HepG2 (cell line): ENCODE data around the gene ALDH16A1. TPM values are rescaled to one million over a fixed set of nuclear protein-coding genes. Genes with fewer than 3 reads are reported as not detected.
A peak's percentile ranks its signal among the peaks of the same experiment; 100 is the strongest.

ENCODE experiments used
- ADNP ChIP-seq: sonication (generic); formaldehyde crosslinking; IDR thresholded peaks from 2 replicates; pipeline ENCODE4 v1.4.0; 2020; ENCODE audit warnings: missing genetic modification reagents
- ATF3 ChIP-seq: sonication (generic); formaldehyde crosslinking; IDR thresholded peaks from 2 replicates; pipeline ENCODE4 v1.4.0; 2020; ENCODE audit warnings: missing genetic modification reagents
- CREBL2 ChIP-seq: sonication (generic); formaldehyde crosslinking; IDR thresholded peaks from 2 replicates; pipeline ENCODE4 v1.8.1; 2023; ENCODE audit warnings: missing genetic modification reagents, mild to moderate bottlenecking, borderline replicate concordance
- DRAP1 ChIP-seq: IDR thresholded peaks from 2 replicates; pipeline ENCODE4 v1.6.1; 2016; ENCODE audit warnings: missing genetic modification reagents, missing compliant biosample characterization
- EEA1 ChIP-seq: sonication (generic); formaldehyde crosslinking; IDR thresholded peaks from 2 replicates; pipeline ENCODE4 v1.5.1; 2020; ENCODE audit warnings: mild to moderate bottlenecking, missing genetic modification reagents, borderline replicate concordance
- GPBP1L1 ChIP-seq: sonication (generic); formaldehyde crosslinking; IDR thresholded peaks from 2 replicates; pipeline ENCODE4 v1.5.0; 2020; ENCODE audit warnings: mild to moderate bottlenecking, missing genetic modification reagents
- HDAC6 ChIP-seq: fragments of 200-600 bp; sonication (generic); IDR thresholded peaks from 2 replicates; pipeline ENCODE4 v1.7.0; 2017; ENCODE audit warnings: mild to moderate bottlenecking, antibody characterized with exemption, low read length, low read depth
- HOXA3 ChIP-seq: sonication (generic); formaldehyde crosslinking; IDR thresholded peaks from 2 replicates; pipeline ENCODE4 v1.5.0; 2020; ENCODE audit warnings: missing genetic modification reagents
- MYC ChIP-seq: sonication (generic); formaldehyde crosslinking; IDR thresholded peaks from 2 replicates; pipeline ENCODE4 v1.9.0; 2021; ENCODE audit warnings: missing genetic modification reagents, borderline replicate concordance
- POLR2AphosphoS5 ChIP-seq: IDR thresholded peaks from 2 replicates; pipeline ENCODE4 v1.6.1; 2012; ENCODE audit warnings: low read depth, low read length
- SPEN ChIP-seq: sonication (generic); formaldehyde crosslinking; IDR thresholded peaks from 2 replicates; pipeline ENCODE4 v1.5.1; 2020; ENCODE audit warnings: low read depth, mild to moderate bottlenecking, missing genetic modification reagents
- ZBTB3 ChIP-seq: sonication (generic); formaldehyde crosslinking; IDR thresholded peaks from 2 replicates; pipeline ENCODE4 v1.4.0; 2020; ENCODE audit warnings: low read depth, mild to moderate bottlenecking, moderate library complexity, missing genetic modification reagents, borderline replicate concordance
- ZBTB38 ChIP-seq: sonication (generic); formaldehyde crosslinking; IDR thresholded peaks from 2 replicates; pipeline ENCODE4 v1.5.1; 2020; ENCODE audit warnings: mild to moderate bottlenecking, missing genetic modification reagents
- ZFP1 ChIP-seq: IDR thresholded peaks from 2 replicates; pipeline ENCODE4 v1.6.1; 2016
- ZNF263 ChIP-seq: sonication (generic); formaldehyde crosslinking; IDR thresholded peaks from 2 replicates; pipeline ENCODE4 v1.4.0; 2020; ENCODE audit warnings: missing genetic modification reagents
- ZNF264 ChIP-seq: sonication (generic); formaldehyde crosslinking; IDR thresholded peaks from 2 replicates; pipeline ENCODE4 v1.4.0; 2020; ENCODE audit warnings: missing genetic modification reagents
- ZNF407 ChIP-seq: sonication (generic); formaldehyde crosslinking; IDR thresholded peaks from one replicate; pipeline ENCODE4 v1.5.1; 2020; ENCODE audit warnings: mild to moderate bottlenecking, missing genetic modification reagents; ENCODE audit errors: not compliant biosample characterization
- ZNF431 ChIP-seq: sonication (generic); formaldehyde crosslinking; IDR thresholded peaks from 2 replicates; pipeline ENCODE4 v1.9.0; 2022; ENCODE audit warnings: missing genetic modification reagents, low read depth, mild to moderate bottlenecking, borderline replicate concordance
- ZNF530 ChIP-seq: sonication (generic); formaldehyde crosslinking; IDR thresholded peaks from 2 replicates; pipeline ENCODE4 v1.5.0; 2020; ENCODE audit warnings: low read depth, mild to moderate bottlenecking, missing genetic modification reagents
- ZNF546 ChIP-seq: sonication (generic); formaldehyde crosslinking; conservative IDR thresholded peaks from 2 replicates; pipeline ENCODE4 v1.8.1; 2023; ENCODE audit warnings: mild to moderate bottlenecking, missing genetic modification reagents
- ZNF879 ChIP-seq: sonication (generic); formaldehyde crosslinking; IDR thresholded peaks from 2 replicates; pipeline ENCODE4 v1.8.1; 2023; ENCODE audit warnings: missing genetic modification reagents
- polyA plus RNA-seq, 8 experiments: library from polyadenylated mRNA; depleted of rRNA in 3 of 8; stranded (reverse) in 7 of 8; unstranded in 1 of 8; fragments of >200 nt; fragmentation: Illumina TruSeq in 4 of 8; extraction: Trizol in 4 of 8; gene quantifications; 2 replicates each; pipeline versions ENCODE4 v1.2.1 to v1.2.3, GENCODE V29; 2011 to 2016; ENCODE audit warnings: low read depth in 4 of 8, missing spikeins in 1 of 8, mixed read lengths in 1 of 8; ENCODE audit not compliant: insufficient read depth in 1 of 8
- total RNA-seq, 5 experiments: library from RNA; depleted of rRNA; stranded (reverse); fragments of >200 nt; fragmentation: Illumina TruSeq; extraction: Trizol; gene quantifications; 2 replicates each; pipeline ENCODE4 v1.2.3, GENCODE V29; 2016; ENCODE audit warnings: low read depth in 1 of 5

Gene ALDH16A1
- total and polyA plus RNA-seq, 2 of the 13 experiments (the other 11 are each of a cell fraction or from before 2014, with no cell fraction given), result 8.4 to 34.9 TPM

GRCh38 chr19:49442771-49443365 lies 10.2 kb upstream of the ALDH16A1 start (continued):
- TF ChIP-seq ZNF407 (CRISPR knock-in tag) (no peak), CREBL2 (CRISPR knock-in tag) (no peak), ZBTB38 (CRISPR knock-in tag) (0 out of 2 replicates have a peak, but pooled peaks have one; percentile 13), ZFP1 (no peak), POLR2AphosphoS5 (peak; percentile 52; the same call in 1 of the 2 replicates), ZNF530 (CRISPR knock-in tag) (no peak), ZNF263 (CRISPR knock-in tag) (no peak), SPEN (CRISPR knock-in tag) (peak; percentile 21; the same call in 1 of the 2 replicates), GPBP1L1 (CRISPR knock-in tag) (no peak), ZBTB3 (0 out of 2 replicates have a peak, but pooled peaks have one; percentile 42), DRAP1 (CRISPR knock-in tag) (no peak), ZNF546 (peak; percentile 61), ADNP (no peak), ZNF879 (CRISPR knock-in tag) (no peak), HOXA3 (no peak), HDAC6 (no peak), MYC (CRISPR knock-in tag) (no peak), ATF3 (no peak), EEA1 (CRISPR knock-in tag) (no peak), ZNF264 (CRISPR knock-in tag) (no peak), ZNF431 (no peak)
